GM04504 (cell line): ENCODE measurements around the gene HIPK4.
"Not testable (repeated sequence)": the region's sequence is repeated elsewhere in the genome, so short reads cannot be mapped to it uniquely, and the experiment has no call there.

ENCODE experiments used
- DNase-seq: peaks from one replicate; pipeline ENCODE4 v3.0.0-alpha.2; 2012; ENCODE audit warnings: low read depth

HIPK4 gene

GRCh38 chr19:40392894-40393517 lies 3.0 kb upstream of the HIPK4 start:
- DNase-seq, result no peak

- no peak for DNase-seq
Measured at GRCh38 chr19:40392123-40392522, 2.1 kb upstream of the HIPK4 start.

- no peak for DNase-seq
Measured at GRCh38 chr19:40389404-40390083, 437 bp downstream of the HIPK4 start.

GRCh38 chr19:40388481-40388880 lies 1.5 kb downstream of the HIPK4 start:
- DNase-seq, result no peak

GRCh38 chr19:40387155-40387554 lies 2.8 kb downstream of the HIPK4 start:
- no peak for DNase-seq

- no peak for DNase-seq
Measured at GRCh38 chr19:40383668-40384248, 6.2 kb downstream of the HIPK4 start.

GRCh38 chr19:40381321-40381720 lies 8.7 kb downstream of the HIPK4 start:
- DNase-seq, result no peak

- DNase-seq, result no peak
Measured at GRCh38 chr19:40380199-40381037, 9.6 kb downstream of the HIPK4 start.

GRCh38 chr19:40379446-40380198 lies 10.4 kb downstream of the HIPK4 start:
- DNase-seq, result no peak

- no peak for DNase-seq
Measured at GRCh38 chr19:40378509-40378908, 11.5 kb downstream of the HIPK4 start.

- DNase-seq, result no peak
Measured at GRCh38 chr19:40377876-40378385, 12.1 kb downstream of the HIPK4 start.

- DNase-seq, result no peak
Measured at GRCh38 chr19:40376286-40376862, 13.6 kb downstream of the HIPK4 start.

GRCh38 chr19:40374084-40374483 lies 15.9 kb downstream of the HIPK4 start:
- no peak for DNase-seq

GRCh38 chr19:40371802-40372122 lies 18.2 kb downstream of the HIPK4 start:
- DNase-seq, result no peak

- DNase-seq, result no peak
Measured at GRCh38 chr19:40370997-40371801, 18.8 kb downstream of the HIPK4 start.

- not testable (repeated sequence) for DNase-seq
Measured at GRCh38 chr19:40370253-40370652, 19.7 kb downstream of the HIPK4 start.

- DNase-seq, result no peak
Measured at GRCh38 chr19:40369797-40370196, 20.2 kb downstream of the HIPK4 start.

GRCh38 chr19:40367577-40368434 lies 22.2 kb downstream of the HIPK4 start:
- no peak for DNase-seq

GRCh38 chr19:40366697-40367561 lies 23.1 kb downstream of the HIPK4 start:
- DNase-seq, result no peak
